Kidney tubule cell (primary cell): ENCODE results near the gene DCAF11.
"Not testable (repeated sequence)": the region's sequence is repeated elsewhere in the genome, so short reads cannot be mapped to it uniquely, and the experiment has no call there.

Experiments
- DNase-seq: peaks from one replicate; pipeline ENCODE4 v3.0.0-alpha.2; 2018; ENCODE audit warnings: low spot score

The DCAF11 gene

GRCh38 chr14:24096545-24097181, 17.9 kb upstream of the DCAF11 start:
- no peak for DNase-seq

- DNase-seq, result no peak
Measured at GRCh38 chr14:24098229-24098926, 16.2 kb upstream of the DCAF11 start.

GRCh38 chr14:24098927-24099813, 15.4 kb upstream of the DCAF11 start:
- DNase-seq, result no peak

GRCh38 chr14:24100197-24100981, 14.2 kb upstream of the DCAF11 start:
- no peak for DNase-seq

- no peak for DNase-seq
Measured at GRCh38 chr14:24100982-24101494, 13.5 kb upstream of the DCAF11 start.

GRCh38 chr14:24102357-24103048, 12.1 kb upstream of the DCAF11 start:
- no peak for DNase-seq

- no peak for DNase-seq
Measured at GRCh38 chr14:24103451-24103850, 11.1 kb upstream of the DCAF11 start.

GRCh38 chr14:24105609-24106239, 8.9 kb upstream of the DCAF11 start:
- DNase-seq, result not testable (repeated sequence)

- DNase-seq, result no peak
Measured at GRCh38 chr14:24106672-24107271, 7.8 kb upstream of the DCAF11 start.

GRCh38 chr14:24108336-24108874, 6.2 kb upstream of the DCAF11 start:
- no peak for DNase-seq

GRCh38 chr14:24110060-24110459, 4.5 kb upstream of the DCAF11 start:
- DNase-seq, result no peak

- no peak for DNase-seq
Measured at GRCh38 chr14:24110523-24110922, 4.1 kb upstream of the DCAF11 start.

- DNase-seq, result no peak
Measured at GRCh38 chr14:24113379-24113800, 1.2 kb upstream of the DCAF11 start.

GRCh38 chr14:24113801-24114531, 611 bp upstream of the DCAF11 start:
- DNase-seq, result peak; percentile 94

- no peak for DNase-seq
Measured at GRCh38 chr14:24115422-24116127, 998 bp downstream of the DCAF11 start.

GRCh38 chr14:24116128-24116814, 1.7 kb downstream of the DCAF11 start:
- DNase-seq, result no peak

GRCh38 chr14:24117179-24117578, 2.6 kb downstream of the DCAF11 start:
- no peak for DNase-seq

- DNase-seq, result no peak
Measured at GRCh38 chr14:24119691-24120090, 5.1 kb downstream of the DCAF11 start.
